HG03066 (cell line): Measurements from ENCODE around the gene TOX2.

Experiments used
- ATAC-seq: cut with Tn5 transposase; IDR thresholded peaks from one replicate; pipeline ENCODE4 v1.9.1; 2021; ENCODE audit warnings: low read depth; ENCODE audit not compliant: unreplicated experiment

Gene TOX2

GRCh38 chr20:44092551-44093248 lies 178.0 kb downstream of the TOX2 start:
- no peak for ATAC-seq

GRCh38 chr20:44093249-44093582 lies 178.6 kb downstream of the TOX2 start:
- ATAC-seq: no peak

- no peak for ATAC-seq
Measured at GRCh38 chr20:44095831-44096230, 181.2 kb downstream of the TOX2 start.

- ATAC-seq: no peak
Measured at GRCh38 chr20:44097521-44098255, 183.0 kb downstream of the TOX2 start.

DNA sequence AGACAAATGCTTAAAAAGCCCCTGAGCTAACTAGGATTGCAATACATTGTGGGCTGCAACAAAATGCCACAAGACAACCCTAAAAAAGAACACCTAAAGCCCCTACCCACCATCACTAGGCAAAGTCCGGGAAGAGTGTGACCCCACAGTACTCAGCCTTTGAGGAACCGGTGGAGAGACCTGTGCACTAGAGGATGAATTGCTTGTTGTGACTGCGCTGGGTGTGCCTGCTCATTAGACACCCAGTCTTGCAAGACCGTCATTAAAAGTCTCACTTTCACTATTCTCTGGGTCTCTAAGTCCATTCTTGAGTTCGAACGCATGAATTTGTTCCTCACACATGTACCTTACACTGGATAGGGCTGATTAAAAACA lies 183.6 kb downstream of the TOX2 start:
- no peak for ATAC-seq

DNA sequence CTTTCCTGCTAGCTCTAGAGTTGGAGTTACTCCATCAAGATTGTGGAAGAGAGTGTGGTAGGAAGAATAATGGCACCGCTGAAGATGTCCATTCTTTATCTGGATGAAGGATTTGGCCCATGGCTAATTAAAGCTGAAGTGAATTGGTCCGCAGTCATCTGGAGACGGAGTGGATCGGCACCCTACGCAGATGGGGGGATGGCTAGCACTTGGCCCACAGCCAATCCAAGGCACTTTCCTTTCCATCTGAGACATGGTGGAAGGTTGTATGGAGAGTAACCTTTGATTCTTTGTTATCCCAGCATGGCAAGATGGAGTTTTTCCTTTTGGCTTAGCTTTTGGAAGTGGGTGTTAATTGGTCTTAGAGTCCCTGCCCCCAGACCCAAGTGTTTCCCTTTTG lies 184.0 kb downstream of the TOX2 start:
- ATAC-seq: no peak

DNA sequence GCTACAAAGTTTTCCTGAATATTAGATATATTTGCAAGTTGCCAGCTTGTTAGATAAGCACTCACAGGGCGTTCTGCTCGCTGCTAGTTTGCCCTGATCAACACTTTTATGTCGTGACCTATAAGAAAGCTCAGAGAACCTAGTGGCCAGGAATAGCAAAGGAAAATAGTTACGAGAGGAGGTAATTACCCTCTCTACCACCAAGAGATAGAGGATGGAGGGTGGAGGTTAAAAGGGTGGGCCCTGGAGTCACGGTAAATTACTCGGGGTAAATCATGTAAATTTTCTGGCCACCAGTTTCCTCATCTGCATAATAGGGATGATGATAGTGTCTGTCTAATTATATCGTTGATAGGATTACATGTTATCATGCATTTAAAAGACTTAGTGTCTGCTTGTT lies 185.2 kb downstream of the TOX2 start:
- no peak for ATAC-seq

DNA sequence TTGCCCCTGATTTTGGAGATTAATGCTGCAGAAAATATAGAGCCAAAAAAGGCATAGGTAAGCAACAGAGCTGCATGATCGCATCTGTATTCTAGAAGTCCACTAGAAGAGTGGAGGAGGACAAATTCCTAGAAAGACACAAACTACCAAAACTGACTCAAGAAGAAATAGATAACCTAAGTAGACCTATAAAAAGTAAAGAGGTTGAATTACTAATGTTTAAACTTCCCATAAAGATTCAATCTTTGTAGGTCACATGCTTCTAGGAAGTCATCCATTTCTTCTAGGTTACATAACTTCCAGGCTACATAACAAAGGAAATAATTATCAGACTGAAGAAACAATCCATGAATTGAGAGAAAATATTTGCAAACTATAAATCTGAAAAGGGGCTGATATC lies 187.9 kb downstream of the TOX2 start:
- ATAC-seq: no peak

DNA sequence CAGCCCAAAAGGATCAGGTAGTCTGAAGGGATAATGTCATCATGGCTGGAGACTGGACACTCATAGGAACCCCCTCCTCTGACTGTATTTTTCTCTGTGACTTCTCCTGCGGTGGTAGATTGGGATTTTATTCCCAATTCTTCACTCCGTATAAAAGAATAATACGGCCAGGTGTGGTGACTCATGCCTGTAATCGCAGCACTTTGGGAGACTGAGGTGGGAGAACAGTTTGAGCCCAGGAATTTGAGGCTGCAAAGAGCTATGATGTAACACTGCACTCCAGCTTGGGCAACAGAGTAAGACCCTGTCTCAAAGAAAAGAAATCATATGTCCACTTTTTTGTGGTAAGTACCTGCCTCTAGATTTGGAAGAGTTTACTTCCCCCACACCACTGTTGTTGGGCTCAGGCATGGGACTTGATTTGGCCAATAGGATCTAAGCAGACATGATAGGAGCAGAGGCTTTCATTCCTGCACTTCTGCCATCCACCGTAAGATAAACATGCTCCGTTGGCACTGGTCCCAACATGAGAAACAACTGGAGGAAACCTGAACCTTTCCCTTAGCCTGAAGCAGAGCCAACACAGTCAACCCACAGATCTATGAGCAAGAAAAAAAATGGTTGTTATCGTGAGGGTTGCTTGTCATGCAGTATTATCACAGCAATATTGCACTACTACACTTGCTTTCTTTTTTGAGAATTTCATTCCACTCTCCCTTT lies 190.3 kb downstream of the TOX2 start:
- ATAC-seq: no peak

- no peak for ATAC-seq
Measured at GRCh38 chr20:44106615-44107014, 192.0 kb downstream of the TOX2 start.

GRCh38 chr20:44109951-44110361 lies 195.3 kb downstream of the TOX2 start:
- no peak for ATAC-seq

DNA sequence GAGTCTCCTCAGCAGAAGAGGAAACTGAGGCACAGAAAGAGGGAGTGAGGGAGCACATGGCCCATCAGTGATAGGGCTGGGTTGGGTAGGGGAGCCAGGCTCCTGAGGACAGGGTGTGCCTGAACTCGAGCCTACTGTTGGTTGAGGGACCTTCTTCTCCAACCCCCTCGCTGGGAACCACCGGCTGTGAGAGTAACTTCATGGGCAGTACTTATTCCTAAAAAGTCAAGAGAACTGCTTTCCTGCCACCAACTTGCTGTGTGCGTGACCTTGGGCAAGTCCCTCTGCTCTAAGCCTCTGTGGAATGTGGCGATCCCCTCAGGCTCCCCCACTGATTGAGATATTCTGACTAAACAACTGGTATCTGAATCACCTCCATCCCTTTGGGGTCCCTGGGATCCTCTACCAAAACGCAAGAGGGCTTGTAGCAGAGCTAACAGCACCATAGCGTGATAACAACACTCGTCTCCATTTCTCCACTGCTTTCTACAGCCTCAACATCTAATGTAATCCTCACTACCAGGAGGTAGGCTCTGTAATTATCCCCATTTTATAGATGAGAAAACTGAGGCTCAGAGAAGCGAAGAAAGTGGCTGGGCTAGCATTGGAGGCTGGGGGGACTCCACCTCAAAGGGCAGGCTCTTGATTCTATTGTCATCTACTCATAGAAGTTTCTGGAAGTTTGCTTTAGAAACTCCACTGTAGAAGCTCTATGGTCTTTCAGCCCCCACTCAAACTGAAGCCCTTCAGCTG lies 196.3 kb downstream of the TOX2 start:
- ATAC-seq: no peak

DNA sequence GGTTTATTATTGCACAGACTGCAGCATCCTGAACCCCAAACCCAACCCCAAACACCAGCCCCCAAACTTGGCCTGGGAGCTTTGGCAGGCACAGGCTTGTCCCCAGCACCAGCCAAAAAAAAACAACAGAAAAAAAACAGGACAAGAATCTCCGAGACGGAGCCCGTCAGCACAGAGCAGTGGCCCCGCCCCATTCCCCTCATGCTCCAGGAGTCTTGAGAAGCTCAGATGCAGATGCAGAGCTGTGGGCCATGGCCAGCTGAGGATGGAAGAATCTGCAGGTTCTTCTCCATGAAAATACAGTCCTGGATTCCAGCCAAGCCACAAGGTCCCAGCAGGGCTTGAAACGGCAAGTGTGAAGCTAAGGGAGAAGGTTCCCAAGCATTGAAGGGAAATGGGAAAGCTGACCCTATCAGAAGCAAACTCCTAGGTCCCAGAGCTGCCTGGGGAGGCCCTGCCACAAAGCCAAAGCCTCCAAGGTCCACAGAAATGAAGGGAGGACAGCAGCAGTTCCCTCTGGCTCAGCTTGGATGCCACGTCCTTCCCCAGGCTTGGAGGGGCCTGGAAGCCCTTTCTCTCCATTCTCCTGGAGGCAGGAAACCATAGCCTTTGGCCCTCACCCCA lies 197.2 kb downstream of the TOX2 start:
- no peak for ATAC-seq

DNA sequence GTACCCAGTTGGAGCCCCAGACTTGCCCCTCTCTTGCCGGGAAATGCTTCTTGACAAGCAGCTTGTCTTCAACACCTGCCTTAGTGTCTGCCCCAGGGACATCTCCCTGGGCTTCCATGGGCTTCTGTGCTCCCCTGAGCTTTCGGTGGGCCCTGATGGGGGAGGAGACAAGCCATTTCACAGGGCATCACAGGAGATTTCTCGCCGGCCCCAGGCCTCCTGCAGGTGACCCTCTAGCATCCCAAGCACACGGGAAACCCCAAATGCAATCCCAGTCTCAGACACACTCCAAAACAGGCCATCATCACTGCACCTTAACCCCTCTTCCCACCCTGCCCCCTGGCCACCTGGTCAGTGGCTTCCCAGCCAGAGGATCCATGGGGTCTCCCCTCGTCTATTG lies 197.8 kb downstream of the TOX2 start:
- ATAC-seq: no peak

- ATAC-seq: no peak
Measured at GRCh38 chr20:44112889-44113617, 198.4 kb downstream of the TOX2 start.

DNA sequence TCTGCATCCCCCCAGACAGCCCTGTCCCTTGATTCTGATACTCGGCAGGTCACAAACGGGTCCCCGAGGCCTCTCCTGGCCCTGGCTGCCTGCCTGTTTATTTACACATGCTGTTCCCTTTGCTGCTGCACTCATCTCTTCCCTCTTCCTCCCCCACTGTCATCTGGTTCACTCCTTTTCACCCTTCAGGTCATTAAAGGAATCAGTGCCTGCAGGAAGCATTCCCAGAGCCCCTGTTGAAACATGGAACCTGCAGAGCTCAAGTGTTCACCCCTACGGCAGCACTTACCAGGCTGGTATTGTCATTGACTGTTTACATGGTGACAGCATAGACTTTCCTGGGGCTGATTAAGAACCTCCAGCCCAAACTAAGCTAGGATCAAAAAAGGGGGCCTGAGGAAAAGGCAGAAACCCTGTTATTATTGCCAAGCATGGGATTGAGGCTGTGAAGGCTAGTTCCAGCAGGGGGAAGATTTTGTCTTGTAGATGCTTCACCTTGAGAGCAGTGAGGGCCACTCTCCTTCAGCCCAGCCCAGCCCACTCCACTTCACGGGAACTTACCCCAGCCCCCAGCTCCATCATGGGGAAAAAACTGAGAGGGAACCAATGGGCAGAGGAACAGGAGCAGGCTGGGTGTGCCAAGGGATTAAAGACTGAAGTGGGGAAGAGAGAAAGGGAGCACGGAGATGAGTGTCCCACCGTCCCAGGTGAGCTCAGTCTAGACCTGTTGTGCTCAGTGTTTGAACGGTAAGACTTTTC lies 199.1 kb downstream of the TOX2 start:
- ATAC-seq: no peak

DNA sequence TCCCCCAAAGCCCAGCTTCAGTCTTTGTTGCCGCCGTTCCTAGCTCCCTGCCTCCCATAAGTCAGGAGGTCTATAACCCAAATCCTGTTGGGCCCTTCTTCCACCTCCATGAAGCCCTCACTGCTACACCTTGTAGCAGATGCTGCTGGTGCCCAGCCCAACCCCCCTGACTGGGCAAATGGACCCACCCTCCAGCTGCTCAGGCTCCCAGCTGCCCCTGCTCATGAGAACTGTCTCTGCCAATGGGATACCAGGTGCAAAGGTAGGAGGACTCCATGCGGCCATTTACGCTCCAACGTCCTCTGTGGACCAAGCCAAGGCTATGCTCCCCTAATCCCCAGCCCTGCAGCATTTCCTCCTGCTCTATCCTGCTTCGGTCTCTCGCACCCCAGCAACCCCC lies 200.5 kb downstream of the TOX2 start:
- no peak for ATAC-seq

DNA sequence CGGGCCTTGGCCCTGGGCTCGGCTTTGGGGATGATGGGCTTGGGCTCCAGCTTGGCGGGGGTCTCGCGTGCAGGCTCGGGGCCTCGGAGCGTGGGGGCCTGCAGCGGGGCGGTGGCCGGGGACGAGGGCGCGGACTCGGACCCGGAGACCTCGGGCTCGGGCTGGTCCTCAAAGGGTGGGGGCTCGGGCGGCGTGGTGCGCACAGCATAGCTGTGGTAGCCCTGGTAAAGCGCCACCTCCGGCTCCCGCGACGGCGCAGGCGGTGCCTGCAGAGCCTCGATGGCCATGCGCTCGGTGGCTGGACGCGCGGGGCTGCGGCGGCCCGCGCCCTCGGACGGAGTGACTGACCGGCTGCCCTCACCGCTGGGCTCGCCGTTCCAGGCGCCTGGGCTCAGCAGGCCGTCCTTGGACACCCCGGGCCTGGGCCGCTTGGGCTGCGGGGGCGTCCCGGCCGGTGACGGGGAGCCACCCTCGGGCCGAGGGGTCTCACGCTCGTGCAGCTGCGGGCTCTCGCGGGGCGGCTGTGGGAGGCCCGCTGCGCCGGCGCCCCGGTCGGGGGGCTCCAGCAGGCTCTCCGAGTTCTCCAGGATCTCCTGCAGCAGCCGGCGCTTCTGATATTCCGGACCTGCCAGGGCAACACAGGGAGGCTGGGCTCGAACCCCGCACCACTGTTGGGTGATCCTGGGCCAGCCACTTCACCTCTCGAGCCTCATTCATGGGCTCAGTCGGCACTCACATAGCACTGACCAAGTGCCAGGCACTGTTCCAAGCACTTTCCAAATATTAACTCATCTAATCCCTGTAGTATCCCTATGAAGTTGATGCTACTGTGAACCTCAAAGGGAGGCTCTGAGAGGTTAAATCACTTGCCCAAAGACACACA lies 201.4 kb downstream of the TOX2 start:
- no peak for ATAC-seq
